HepG2 (cell line): ENCODE results near the gene BMP2K. TPM values are rescaled to one million over a fixed set of nuclear protein-coding genes. Genes with fewer than 3 reads are reported as not detected.

Source experiments
- ADNP ChIP-seq: sonication (generic); formaldehyde crosslinking; IDR thresholded peaks from 2 replicates; pipeline ENCODE4 v1.4.0; 2020; ENCODE audit warnings: missing genetic modification reagents
- GTF2F1 ChIP-seq: fragments of 150-350 bp; IDR thresholded peaks from 2 replicates; pipeline ENCODE4 v1.6.1; 2014; ENCODE audit warnings: low read length
- HDAC2 ChIP-seq: sonication (generic); formaldehyde crosslinking; IDR thresholded peaks from 2 replicates; pipeline ENCODE4 v1.4.0; 2020; ENCODE audit warnings: missing genetic modification reagents
- HNF1B ChIP-seq: sonication (generic); formaldehyde crosslinking; IDR thresholded peaks from 2 replicates; pipeline ENCODE4 v1.5.1; 2020; ENCODE audit warnings: mild to moderate bottlenecking, moderate library complexity, missing genetic modification reagents
- KLF16 ChIP-seq, 2 experiments: sonication (generic) in 1 of 2; formaldehyde crosslinking in 1 of 2; IDR thresholded peaks; 2 replicates each; pipeline versions ENCODE4 v1.6.1 to v1.8.0; 2016 to 2023; ENCODE audit warnings: missing genetic modification reagents in 2 of 2, missing compliant biosample characterization in 1 of 2
- MEF2D ChIP-seq: sonication (generic); formaldehyde crosslinking; IDR thresholded peaks from 2 replicates; pipeline ENCODE4 v1.5.1; 2020; ENCODE audit warnings: mild to moderate bottlenecking, missing genetic modification reagents
- MXI1 ChIP-seq: IDR thresholded peaks from 3 replicates; pipeline ENCODE4 v1.6.1; 2012; ENCODE audit warnings: low read depth, low read length, inconsistent platforms, borderline replicate concordance
- NR1H2 ChIP-seq: sonication (generic); formaldehyde crosslinking; IDR thresholded peaks from 2 replicates; pipeline ENCODE4 v1.8.1; 2022; ENCODE audit warnings: low read depth, missing genetic modification reagents, borderline replicate concordance
- PLSCR1 ChIP-seq: sonication (generic); formaldehyde crosslinking; IDR thresholded peaks from 2 replicates; pipeline ENCODE4 v1.5.0; 2020; ENCODE audit warnings: missing genetic modification reagents, mild to moderate bottlenecking, borderline replicate concordance
- RNF2 ChIP-seq: fragments of 450-650 bp; conservative IDR thresholded peaks from 2 replicates; pipeline ENCODE4 v1.6.1; 2016; ENCODE audit warnings: low read depth
- SOX13 ChIP-seq, 3 experiments: fragments of 450-650 bp in 1 of 3; sonication (generic) in 1 of 3; formaldehyde crosslinking in 1 of 3; IDR thresholded peaks in 2 of 3; conservative IDR thresholded peaks in 1 of 3; 2 replicates each; pipeline versions ENCODE4 v1.5.0 to v1.6.1; 2016 to 2020; ENCODE audit warnings: antibody characterized with exemption in 1 of 3, mild to moderate bottlenecking in 1 of 3, missing compliant biosample characterization in 1 of 3, missing genetic modification reagents in 1 of 3, moderate library complexity in 1 of 3
- TBX3 ChIP-seq: fragments of 450-650 bp; IDR thresholded peaks from 2 replicates; pipeline ENCODE4 v1.6.1; 2017; ENCODE audit warnings: antibody characterized with exemption, mild to moderate bottlenecking, inconsistent platforms, borderline replicate concordance
- ZEB1 ChIP-seq: IDR thresholded peaks from 2 replicates; pipeline ENCODE4 v1.6.1; 2012; ENCODE audit warnings: mild to moderate bottlenecking, low read depth, inconsistent platforms; ENCODE audit not compliant: insufficient replicate concordance
- ZFAT ChIP-seq: sonication (generic); formaldehyde crosslinking; conservative IDR thresholded peaks from 2 replicates; pipeline ENCODE4 v1.8.1; 2023; ENCODE audit warnings: missing genetic modification reagents, inconsistent platforms
- ZNF274 ChIP-seq: sonication (generic); formaldehyde crosslinking; IDR thresholded peaks from 2 replicates; pipeline ENCODE4 v1.5.1; 2020; ENCODE audit warnings: mild to moderate bottlenecking, missing genetic modification reagents
- ZNF878 ChIP-seq: sonication (generic); formaldehyde crosslinking; IDR thresholded peaks from 2 replicates; pipeline ENCODE4 v1.8.1; 2023; ENCODE audit warnings: mild to moderate bottlenecking, missing genetic modification reagents, moderate library complexity
- polyA plus RNA-seq, 8 experiments: library from polyadenylated mRNA; depleted of rRNA in 3 of 8; stranded (reverse) in 7 of 8; unstranded in 1 of 8; fragments of >200 nt; fragmentation: Illumina TruSeq in 4 of 8; extraction: Trizol in 4 of 8; gene quantifications; 2 replicates each; pipeline versions ENCODE4 v1.2.1 to v1.2.3, GENCODE V29; 2011 to 2016; ENCODE audit warnings: low read depth in 4 of 8, missing spikeins in 1 of 8, mixed read lengths in 1 of 8; ENCODE audit not compliant: insufficient read depth in 1 of 8
- total RNA-seq, 5 experiments: library from RNA; depleted of rRNA; stranded (reverse); fragments of >200 nt; fragmentation: Illumina TruSeq; extraction: Trizol; gene quantifications; 2 replicates each; pipeline ENCODE4 v1.2.3, GENCODE V29; 2016; ENCODE audit warnings: low read depth in 1 of 5
- TF ChIP-seq, protein P1 (sequence below): IDR thresholded peaks from 2 replicates; pipeline ENCODE4 v1.6.1; 2018; ENCODE audit warnings: missing genetic modification reagents, mild to moderate bottlenecking, missing compliant biosample characterization
- TF ChIP-seq, protein P2 (sequence below): sonication (generic); formaldehyde crosslinking; IDR thresholded peaks from 2 replicates; pipeline ENCODE4 v1.4.0; 2020; ENCODE audit warnings: missing genetic modification reagents, mild to moderate bottlenecking, borderline replicate concordance
- TF ChIP-seq, protein P3 (sequence below): sonication (generic); formaldehyde crosslinking; IDR thresholded peaks from 2 replicates; pipeline ENCODE4 v1.8.0; 2022; ENCODE audit warnings: mild to moderate bottlenecking, missing genetic modification reagents

BMP2K gene
- total and polyA plus RNA-seq, 2 of the 13 experiments (the other 11 are each of a cell fraction or from before 2014, with no cell fraction given): 8.6 to 15.2 TPM

GRCh38 chr4:78775303-78776078, 659 bp upstream of the BMP2K start (continued):
- TF ChIP-seq MXI1: peak; percentile 29; the same call in 1 of the 3 replicates
- TF ChIP-seq TBX3: no peak
- no peak for TF ChIP-seq GTF2F1
- TF ChIP-seq, protein P1, sequence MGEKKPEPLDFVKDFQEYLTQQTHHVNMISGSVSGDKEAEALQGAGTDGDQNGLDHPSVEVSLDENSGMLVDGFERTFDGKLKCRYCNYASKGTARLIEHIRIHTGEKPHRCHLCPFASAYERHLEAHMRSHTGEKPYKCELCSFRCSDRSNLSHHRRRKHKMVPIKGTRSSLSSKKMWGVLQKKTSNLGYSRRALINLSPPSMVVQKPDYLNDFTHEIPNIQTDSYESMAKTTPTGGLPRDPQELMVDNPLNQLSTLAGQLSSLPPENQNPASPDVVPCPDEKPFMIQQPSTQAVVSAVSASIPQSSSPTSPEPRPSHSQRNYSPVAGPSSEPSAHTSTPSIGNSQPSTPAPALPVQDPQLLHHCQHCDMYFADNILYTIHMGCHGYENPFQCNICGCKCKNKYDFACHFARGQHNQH: peak; percentile 71
- TF ChIP-seq MEF2D (CRISPR knock-in tag): peak; percentile 61; the same call in 1 of the 2 replicates
- TF ChIP-seq KLF16 (CRISPR knock-in tag; IDR thresholded peaks at IDR 0.05): peak in 1 of 2 experiments; percentile 76; a peak in 1 of 4 replicates
- no peak for TF ChIP-seq ZFAT
- TF ChIP-seq NR1H2 (CRISPR knock-in tag): no peak
- TF ChIP-seq, protein P2, sequence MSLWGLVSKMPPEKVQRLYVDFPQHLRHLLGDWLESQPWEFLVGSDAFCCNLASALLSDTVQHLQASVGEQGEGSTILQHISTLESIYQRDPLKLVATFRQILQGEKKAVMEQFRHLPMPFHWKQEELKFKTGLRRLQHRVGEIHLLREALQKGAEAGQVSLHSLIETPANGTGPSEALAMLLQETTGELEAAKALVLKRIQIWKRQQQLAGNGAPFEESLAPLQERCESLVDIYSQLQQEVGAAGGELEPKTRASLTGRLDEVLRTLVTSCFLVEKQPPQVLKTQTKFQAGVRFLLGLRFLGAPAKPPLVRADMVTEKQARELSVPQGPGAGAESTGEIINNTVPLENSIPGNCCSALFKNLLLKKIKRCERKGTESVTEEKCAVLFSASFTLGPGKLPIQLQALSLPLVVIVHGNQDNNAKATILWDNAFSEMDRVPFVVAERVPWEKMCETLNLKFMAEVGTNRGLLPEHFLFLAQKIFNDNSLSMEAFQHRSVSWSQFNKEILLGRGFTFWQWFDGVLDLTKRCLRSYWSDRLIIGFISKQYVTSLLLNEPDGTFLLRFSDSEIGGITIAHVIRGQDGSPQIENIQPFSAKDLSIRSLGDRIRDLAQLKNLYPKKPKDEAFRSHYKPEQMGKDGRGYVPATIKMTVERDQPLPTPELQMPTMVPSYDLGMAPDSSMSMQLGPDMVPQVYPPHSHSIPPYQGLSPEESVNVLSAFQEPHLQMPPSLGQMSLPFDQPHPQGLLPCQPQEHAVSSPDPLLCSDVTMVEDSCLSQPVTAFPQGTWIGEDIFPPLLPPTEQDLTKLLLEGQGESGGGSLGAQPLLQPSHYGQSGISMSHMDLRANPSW (CRISPR knock-in tag): no peak
- TF ChIP-seq ZNF274 (CRISPR knock-in tag): no peak
- TF ChIP-seq HNF1B (CRISPR knock-in tag): no peak
- no peak for TF ChIP-seq SOX13 (IDR thresholded peaks at IDR 0.05)
- no peak for TF ChIP-seq SOX13 (CRISPR knock-in tag; conservative IDR thresholded peaks at IDR 0.05 in 1 of 2, IDR thresholded peaks at IDR 0.05 in 1 of 2)
- TF ChIP-seq ZEB1: no peak
- TF ChIP-seq, protein P3, sequence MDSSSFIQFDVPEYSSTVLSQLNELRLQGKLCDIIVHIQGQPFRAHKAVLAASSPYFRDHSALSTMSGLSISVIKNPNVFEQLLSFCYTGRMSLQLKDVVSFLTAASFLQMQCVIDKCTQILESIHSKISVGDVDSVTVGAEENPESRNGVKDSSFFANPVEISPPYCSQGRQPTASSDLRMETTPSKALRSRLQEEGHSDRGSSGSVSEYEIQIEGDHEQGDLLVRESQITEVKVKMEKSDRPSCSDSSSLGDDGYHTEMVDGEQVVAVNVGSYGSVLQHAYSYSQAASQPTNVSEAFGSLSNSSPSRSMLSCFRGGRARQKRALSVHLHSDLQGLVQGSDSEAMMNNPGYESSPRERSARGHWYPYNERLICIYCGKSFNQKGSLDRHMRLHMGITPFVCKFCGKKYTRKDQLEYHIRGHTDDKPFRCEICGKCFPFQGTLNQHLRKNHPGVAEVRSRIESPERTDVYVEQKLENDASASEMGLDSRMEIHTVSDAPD: no peak
- peak; percentile 55 for TF ChIP-seq RNF2
- TF ChIP-seq ADNP (CRISPR knock-in tag): no peak
- 0 out of 2 replicates have a peak, but pooled peaks have one; percentile 19 for TF ChIP-seq ZNF878 (CRISPR knock-in tag)
- no peak for TF ChIP-seq PLSCR1 (CRISPR knock-in tag)
- peak; percentile 39; the same call in 1 of the 2 replicates for TF ChIP-seq HDAC2 (CRISPR knock-in tag)
